ENCODE data around the gene IRX5.
A peak's percentile ranks its signal among the peaks of the same experiment; 100 is the strongest.

Gene IRX5

DNA sequence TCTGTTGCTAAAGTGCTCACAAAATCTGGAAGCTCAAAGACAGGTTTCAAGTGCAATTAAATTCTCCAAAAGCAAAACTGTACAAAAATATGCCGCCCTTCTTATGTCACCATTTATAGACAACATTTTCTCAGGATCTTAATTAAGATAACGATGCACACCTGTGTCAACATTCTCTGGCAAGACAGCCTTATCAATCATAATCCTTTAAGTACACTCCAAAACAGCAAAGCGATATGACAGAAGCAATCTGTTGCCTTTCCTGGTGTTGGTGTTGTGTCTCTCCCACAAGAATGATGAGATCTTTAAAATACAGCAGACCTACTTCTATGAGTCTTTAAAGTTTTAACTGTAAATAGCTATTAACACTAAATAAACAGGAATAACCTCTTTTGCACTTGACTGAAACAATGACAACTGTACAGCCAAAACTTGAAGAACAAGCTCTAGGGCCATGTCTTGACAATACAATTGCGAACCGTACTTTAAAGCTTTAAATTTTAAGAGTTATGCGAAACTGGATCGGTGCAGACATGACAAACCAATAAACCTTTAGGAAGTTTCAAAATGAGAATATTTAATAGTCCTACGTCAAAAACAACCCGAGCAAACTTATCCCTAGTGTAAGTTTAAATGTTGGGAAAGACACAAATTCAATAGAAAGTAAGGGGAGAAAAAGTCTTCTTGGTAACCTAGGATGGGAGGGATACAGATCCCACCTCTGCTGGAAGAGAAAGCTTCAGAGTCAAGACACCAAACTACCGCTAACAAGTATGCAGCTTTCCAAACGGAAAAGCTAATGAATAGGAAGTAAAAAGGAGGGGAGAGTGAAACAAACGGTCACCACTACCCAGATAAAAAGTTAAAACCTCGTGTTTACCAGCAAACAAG, 3.3 kb upstream of the IRX5 start:
- peak overlapping the region; percentile 77 for H3K4me3 Mint-ChIP-seq
- ATAC-seq (no peak), DNase-seq (ENCODE audit: low spot score in 2 of 2) (no peak)
- H3K27ac Mint-ChIP-seq, result peak overlapping the region; percentile 86
- H3K36me3 Mint-ChIP-seq, result peaks cover 27% of the 10 kb centered on the region
- no peaks in the 10 kb centered on the region for H3K9me3 Mint-ChIP-seq
- H3K4me1 Mint-ChIP-seq, result peaks cover 32% of the 10 kb centered on the region

DNA sequence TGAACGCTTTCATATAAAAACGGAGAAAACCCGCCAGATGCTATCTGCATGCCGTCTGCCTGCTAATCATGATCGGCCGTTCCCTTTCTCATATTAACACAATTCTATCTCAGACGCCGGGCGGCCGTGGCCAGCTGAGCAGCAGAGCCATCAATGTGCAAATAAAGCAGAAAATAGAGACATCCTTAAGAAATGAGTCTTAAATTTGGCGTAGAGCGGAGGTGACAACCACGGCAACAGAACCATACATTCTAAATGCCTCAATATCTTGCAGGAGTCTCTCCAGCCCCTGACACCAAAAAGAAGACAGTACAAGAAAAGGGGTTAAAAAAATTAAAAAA, 2.7 kb upstream of the IRX5 start:
- Mint-ChIP-seq H3K9me3 (no peaks in the 10 kb centered on the region), H3K4me1 (peaks cover 36% of the 10 kb centered on the region), H3K36me3 (peaks cover 31% of the 10 kb centered on the region), H3K27ac (peak overlapping the region; percentile 86), H3K4me3 (peak overlapping the region; percentile 77)
- ATAC-seq, result no peak
- DNase-seq (ENCODE audit: low spot score in 2 of 2), result no peak

DNA sequence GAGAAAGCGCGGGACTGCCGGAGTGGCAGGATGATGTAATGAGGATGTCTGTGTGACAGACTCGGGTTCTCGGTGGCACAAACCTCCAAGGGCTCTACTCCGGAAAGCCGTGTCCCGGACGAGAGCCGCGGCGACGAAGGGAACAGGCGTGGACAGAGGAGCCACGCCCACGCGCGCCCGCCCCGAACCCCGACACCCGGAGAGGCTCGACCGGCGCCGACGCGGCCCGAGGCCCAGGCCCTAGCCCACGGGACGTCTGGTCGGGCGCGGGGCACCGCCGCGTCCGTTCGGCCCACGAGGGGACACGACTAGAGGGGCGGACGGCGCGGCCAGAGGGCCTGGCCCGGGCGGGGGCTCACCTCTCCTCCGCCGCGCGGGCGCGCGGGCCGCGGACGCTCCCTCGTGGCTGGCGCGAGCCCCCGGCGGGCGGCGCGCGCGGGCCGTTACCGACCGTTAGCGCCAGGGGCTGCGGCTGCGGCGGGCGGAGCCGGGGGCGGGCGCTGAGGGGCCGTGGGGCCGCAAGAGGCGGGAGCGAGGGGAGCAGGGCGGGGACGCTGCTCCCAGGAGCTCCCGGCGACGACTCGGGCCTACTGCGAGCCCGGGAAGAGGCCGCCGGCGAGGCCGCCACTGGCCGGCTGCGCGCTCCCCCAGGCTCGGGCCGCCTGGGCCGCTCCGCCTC, 2.1 kb upstream of the IRX5 start:
- peaks cover 36% of the 10 kb centered on the region for H3K4me1 Mint-ChIP-seq

DNA sequence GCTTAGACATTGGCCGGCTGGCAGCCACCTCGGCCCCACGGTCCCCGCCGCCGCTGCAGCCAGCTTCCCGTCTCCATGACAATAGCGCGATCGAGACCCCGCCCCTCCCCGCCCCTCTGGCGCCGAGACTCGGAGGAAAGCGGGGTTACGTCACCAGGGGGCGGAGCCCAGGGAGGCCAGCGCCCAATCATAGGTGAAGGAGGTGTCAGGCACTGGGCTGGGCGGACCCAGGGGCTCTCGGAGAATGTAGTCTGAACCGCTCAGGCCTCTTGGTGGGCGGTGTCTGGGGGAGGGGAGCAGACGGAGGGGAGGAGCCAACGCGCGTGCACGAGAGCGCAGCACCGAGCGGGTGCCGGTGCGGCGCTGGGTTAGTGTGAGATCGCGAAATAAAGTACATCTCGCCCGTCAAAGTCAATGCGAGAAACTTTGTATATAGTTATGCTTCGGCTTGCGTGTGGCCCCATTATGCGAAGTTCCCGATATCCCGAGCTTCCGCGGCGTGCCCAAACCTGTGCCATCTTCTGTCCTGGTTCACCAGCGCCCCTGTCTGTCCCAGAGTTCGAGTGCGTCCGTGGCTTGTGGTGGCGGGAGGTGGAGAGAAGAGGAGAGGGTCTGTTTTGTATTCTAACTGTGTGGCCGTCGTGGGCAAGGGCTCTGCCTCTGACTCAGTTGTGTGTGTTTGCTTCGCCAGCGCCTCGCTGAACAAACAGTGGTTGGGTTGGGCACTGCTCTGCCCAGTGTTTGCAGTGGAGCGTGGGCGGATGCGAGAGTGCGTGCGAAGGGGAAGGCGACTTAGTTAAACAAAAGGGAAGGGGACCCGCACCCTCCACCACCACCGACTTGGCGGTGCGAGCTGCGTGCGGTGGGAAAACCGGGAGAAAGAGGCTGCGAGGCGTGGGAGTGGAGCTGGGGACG, 1.3 kb upstream of the IRX5 start:
- no peaks in the 10 kb centered on the region for H3K9me3 Mint-ChIP-seq
- H3K27ac Mint-ChIP-seq, result peak overlapping the region; percentile 87
- H3K4me3 Mint-ChIP-seq, result peak overlapping the region; percentile 77
- peaks cover 38% of the 10 kb centered on the region for H3K4me1 Mint-ChIP-seq
- ATAC-seq, result peak; percentile 91
- peak; percentile 73 to 88 for DNase-seq (ENCODE audit: low spot score in 2 of 2)
- peaks cover 31% of the 10 kb centered on the region for H3K36me3 Mint-ChIP-seq

More for the DNA sequence above, 2.1 kb upstream of the IRX5 start:
- Mint-ChIP-seq H3K9me3 (no peaks in the 10 kb centered on the region), H3K4me3 (peak overlapping the region; percentile 77), H3K36me3 (peaks cover 31% of the 10 kb centered on the region), H3K27ac (peak overlapping the region; percentile 87)
- peak; percentile 52 for ATAC-seq
- DNase-seq (ENCODE audit: low spot score in 2 of 2), result no peak

DNA sequence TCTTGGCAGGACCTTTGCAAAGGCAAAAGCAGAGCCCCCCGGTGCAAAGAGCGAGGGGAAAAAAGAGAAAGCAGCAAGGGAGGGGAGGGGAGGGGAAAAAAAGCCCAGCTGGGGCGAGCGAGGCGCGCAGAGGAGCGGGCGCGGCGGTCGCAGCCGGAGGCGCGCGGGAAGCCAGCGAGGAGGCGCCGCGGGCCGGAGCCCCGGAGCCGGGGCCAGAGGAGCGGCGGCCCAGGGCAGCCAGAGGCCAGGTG, 129 bp downstream of the IRX5 start:
- ATAC-seq, result no peak
- peaks cover 31% of the 10 kb centered on the region for H3K36me3 Mint-ChIP-seq
- H3K9me3 Mint-ChIP-seq, result no peaks in the 10 kb centered on the region
- H3K4me3 Mint-ChIP-seq, result peak overlapping the region; percentile 77
- DNase-seq (ENCODE audit: low spot score in 2 of 2), result no peak
- H3K27ac Mint-ChIP-seq, result peak overlapping the region; percentile 87
- peaks cover 44% of the 10 kb centered on the region for H3K4me1 Mint-ChIP-seq

DNA sequence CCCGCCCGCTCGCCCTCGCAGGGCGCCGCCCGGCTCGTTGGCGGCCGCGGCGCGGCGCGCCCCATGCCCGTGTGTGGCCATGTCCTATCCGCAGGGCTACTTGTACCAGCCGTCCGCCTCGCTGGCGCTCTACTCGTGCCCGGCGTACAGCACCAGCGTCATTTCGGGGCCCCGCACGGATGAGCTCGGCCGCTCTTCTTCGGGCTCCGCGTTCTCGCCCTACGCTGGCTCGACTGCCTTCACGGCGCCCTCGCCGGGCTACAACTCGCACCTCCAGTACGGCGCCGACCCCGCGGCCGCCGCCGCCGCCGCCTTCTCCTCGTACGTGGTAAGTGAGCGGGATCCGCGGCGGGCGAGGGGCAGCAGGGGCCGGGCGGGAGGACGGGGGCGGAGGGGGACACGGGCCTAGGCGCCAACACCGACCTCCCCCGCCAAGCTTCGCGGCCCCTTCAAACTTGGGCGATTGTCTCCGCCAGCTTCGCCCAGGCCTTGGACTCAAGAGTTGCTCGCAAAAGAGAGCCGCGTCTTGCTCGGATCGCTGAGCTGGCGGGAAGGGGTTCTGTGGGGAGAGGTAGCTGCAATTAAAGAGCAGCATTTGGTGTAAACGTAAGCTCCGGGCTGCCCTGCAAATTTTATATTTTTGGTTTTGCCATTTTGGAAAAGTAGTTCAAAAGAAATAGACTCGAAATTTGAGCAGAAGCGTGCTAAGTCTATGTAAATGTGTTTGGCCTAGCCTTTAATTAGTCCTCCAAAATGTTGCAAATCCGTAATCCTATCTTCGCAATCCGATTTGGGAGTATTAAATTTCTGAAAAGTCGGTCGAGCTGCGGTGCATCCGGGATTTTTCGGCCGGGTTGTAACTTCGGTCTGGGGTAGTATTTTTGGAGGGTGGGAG, 702 bp downstream of the IRX5 start:
- DNase-seq (ENCODE audit: low spot score in 2 of 2) (no peak), ATAC-seq (no peak)
- Mint-ChIP-seq H3K36me3 (peaks cover 31% of the 10 kb centered on the region), H3K4me3 (peak overlapping the region; percentile 77), H3K27ac (no peak overlapping the region), H3K4me1 (peaks cover 45% of the 10 kb centered on the region), H3K9me3 (no peaks in the 10 kb centered on the region)

DNA sequence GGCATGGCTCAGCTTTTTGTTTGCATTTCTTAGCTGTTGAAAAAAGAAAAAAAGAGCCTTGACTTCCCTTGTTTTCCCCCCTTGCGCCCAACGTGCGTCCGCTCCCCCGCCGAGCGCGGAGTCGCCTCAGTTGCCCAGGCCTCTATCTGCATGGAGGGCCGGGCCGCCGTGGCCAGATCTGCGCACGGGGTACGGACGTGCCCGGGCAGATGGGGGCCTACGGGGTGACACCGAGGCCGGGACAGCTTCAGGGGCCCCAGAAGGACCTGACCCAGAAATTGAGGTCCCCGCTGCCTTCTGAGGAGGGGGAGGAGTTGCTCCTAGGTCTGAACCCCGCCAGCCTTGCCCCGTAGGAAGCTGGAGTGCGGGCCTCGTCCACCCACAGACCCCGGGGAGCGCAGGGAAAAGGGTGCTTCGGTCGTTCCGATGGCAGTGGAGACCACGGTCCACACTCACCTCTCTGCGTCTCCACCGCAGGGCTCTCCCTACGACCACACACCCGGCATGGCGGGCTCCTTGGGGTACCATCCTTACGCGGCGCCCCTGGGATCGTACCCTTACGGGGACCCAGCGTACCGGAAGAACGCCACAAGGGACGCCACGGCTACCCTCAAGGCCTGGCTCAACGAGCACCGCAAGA, 1.5 kb downstream of the IRX5 start:
- peaks cover 49% of the 10 kb centered on the region for H3K4me1 Mint-ChIP-seq
- H3K27ac Mint-ChIP-seq, result no peak overlapping the region
- H3K36me3 Mint-ChIP-seq, result peaks cover 31% of the 10 kb centered on the region

DNA sequence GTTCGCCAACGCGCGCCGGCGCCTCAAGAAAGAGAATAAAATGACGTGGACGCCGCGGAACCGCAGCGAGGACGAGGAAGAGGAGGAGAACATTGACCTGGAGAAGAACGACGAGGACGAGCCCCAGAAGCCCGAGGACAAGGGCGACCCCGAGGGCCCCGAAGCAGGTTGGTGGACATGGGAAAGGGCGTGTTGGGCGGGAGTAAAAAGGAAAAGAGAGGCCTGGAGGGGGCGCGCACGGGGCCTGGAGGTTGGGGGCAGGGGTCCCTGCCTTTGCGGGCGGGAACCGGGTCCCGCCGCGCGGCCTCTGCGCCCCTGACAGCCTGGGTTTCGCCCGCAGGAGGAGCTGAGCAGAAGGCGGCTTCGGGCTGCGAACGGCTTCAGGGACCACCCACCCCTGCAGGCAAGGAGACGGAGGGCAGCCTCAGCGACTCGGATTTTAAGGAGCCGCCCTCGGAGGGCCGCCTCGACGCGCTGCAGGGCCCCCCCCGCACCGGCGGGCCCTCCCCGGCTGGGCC, 2.1 kb downstream of the IRX5 start:
- H3K27ac Mint-ChIP-seq, result no peak overlapping the region
- no peaks in the 10 kb centered on the region for H3K9me3 Mint-ChIP-seq
- H3K36me3 Mint-ChIP-seq, result peaks cover 30% of the 10 kb centered on the region
- H3K4me3 Mint-ChIP-seq, result peak overlapping the region; percentile 30
- peaks cover 42% of the 10 kb centered on the region for H3K4me1 Mint-ChIP-seq
- DNase-seq (ENCODE audit: low spot score in 2 of 2) (no peak), ATAC-seq (no peak)

More for the DNA sequence above, 1.5 kb downstream of the IRX5 start:
- no peaks in the 10 kb centered on the region for H3K9me3 Mint-ChIP-seq
- no peak for ATAC-seq
- H3K4me3 Mint-ChIP-seq, result peak overlapping the region; percentile 77
- no peak for DNase-seq (ENCODE audit: low spot score in 2 of 2)

DNA sequence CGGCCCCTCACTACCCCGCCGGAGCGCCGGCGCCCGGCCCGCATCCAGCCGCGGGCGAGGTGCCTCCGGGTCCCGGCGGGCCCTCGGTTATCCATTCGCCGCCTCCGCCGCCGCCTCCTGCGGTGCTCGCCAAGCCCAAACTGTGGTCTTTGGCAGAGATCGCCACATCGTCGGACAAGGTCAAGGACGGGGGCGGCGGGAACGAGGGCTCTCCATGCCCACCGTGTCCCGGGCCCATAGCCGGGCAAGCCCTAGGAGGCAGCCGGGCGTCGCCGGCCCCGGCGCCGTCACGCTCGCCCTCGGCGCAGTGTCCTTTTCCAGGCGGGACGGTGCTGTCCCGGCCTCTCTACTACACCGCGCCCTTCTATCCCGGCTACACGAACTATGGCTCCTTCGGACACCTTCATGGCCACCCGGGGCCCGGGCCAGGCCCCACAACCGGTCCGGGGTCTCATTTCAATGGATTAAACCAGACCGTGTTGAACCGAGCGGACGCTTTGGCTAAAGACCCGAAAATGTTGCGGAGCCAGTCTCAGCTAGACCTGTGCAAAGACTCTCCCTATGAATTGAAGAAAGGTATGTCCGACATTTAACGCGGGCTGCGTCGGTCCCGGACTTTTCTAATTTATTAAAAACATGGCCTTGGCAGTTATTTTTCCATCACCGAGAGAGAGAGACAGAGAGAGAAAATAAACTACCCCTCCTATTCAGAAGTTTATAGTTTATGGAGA, 2.8 kb downstream of the IRX5 start:
- Mint-ChIP-seq H3K9me3 (no peaks in the 10 kb centered on the region), H3K36me3 (peaks cover 24% of the 10 kb centered on the region), H3K27ac (no peak overlapping the region), H3K4me3 (no peak overlapping the region), H3K4me1 (peaks cover 37% of the 10 kb centered on the region)
- ATAC-seq (no peak), DNase-seq (ENCODE audit: low spot score in 2 of 2) (no peak)

DNA sequence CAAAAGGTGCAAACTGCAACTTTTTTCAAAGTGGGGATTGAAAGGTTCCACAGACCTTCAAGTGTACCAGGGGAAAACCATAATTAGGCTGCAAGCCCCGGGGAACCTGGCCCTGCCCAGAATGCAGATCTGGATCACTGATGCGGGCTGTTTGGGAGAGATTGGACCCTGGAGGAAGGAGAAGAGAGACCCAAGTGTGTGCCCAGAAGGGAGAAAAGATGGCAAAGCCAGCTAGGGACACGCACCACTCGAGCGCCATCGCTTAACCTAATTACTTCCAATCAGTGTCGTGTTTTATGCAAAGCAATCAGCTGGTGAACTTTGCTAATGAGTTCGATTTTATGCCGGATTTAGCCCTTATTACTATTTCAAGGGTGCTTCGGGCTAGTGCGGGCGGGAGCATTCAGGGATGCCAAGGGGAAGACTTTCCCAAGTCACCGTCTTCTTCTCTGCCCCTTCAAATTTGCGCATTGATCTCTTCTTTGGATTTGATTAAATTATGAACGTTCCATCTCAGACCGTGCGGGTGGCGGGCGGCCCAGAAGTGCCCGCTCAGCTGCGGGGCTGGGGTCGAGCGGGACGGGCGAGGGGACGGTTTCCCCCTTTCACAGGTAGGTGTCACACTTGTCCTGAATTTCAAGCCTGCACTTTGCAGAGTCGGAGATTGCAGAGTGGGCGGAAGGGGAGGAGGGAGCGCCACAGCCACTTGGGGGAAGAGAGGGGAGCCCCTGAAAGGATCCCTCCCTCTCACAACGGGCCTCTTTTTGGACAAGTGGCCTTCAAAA, 4.0 kb downstream of the IRX5 start:
- Mint-ChIP-seq H3K36me3 (peaks cover 16% of the 10 kb centered on the region), H3K9me3 (no peaks in the 10 kb centered on the region), H3K4me3 (no peak overlapping the region), H3K27ac (no peak overlapping the region), H3K4me1 (peaks cover 29% of the 10 kb centered on the region)
- ATAC-seq (no peak), DNase-seq (ENCODE audit: low spot score in 2 of 2) (no peak)

DNA sequence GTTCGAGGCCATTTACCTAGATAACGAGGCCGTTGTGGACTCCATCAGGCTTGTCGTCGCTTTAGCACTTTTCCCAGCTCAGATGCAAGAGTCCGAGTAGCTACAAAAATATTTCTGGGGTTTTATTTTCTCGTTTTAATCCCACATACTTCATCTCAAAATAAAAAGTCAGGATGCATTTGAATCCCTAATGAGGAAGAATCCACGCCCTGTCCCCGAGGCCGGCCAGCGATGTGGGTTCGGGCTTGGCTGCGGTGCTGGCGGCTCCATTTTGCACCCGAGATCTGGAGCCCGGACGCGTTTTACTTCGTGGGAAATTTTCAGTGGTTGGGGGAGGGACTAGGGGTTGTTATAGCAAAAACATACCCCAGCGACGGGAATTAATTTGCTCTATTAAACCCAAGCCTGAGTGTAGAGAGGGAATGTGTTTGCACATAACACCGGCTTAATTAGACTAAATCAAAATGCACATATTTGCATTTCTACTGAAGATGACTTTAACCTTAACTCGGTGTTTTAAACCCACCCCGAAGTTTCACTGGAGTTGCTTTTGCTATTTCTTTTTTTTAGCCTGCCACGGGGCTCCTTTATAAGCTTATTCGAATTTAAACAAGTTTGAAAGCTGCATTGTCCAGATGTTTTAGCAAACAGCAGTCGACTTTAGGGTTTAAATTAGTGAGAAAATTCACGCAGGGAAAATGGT, 4.8 kb downstream of the IRX5 start:
- Mint-ChIP-seq H3K4me3 (no peak overlapping the region), H3K27ac (no peak overlapping the region)
- no peak for ATAC-seq

DNA sequence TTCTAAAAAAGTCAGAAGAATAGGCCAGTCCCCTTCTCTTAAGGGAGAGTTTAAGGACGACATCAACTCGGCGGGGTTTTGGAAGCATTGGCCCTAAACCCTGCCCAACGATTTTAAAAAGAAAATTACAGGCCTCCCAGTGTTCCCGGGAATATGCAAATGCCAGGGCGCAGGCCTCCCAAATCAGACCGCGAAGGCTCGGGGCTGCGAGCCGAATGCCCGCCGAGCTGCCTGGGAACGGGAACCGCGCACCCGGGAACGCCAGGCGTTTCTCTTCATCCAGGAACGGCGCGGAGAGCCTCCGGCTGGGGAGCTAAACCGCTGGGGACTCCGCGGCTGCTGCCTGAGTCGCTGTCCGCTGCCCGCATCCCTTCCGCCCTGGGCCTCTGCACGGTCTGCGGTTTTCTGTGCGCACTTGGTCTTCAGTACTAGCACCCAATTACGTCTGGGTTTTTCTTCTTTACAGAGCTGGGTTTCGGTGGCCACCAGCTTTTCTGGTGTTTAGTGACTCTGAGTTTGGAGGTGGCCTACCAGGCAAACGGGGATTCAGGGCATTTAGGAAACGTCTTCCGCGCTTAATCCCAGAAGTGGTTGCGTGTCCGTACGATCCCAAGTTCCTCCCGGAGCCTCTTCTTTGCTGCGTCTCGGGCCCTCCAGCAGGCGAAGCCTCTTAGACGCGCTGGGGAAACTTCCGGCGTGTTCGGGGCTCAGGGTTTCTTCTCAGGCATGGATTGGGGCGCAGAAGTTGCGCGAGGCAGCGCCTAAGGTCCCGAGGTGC, 5.7 kb downstream of the IRX5 start:
- Mint-ChIP-seq H3K36me3 (peaks cover 5% of the 10 kb centered on the region), H3K9me3 (no peaks in the 10 kb centered on the region), H3K27ac (no peak overlapping the region), H3K4me1 (peaks cover 20% of the 10 kb centered on the region), H3K4me3 (peak overlapping the region; percentile 27)
- DNase-seq (ENCODE audit: low spot score in 2 of 2) (no peak), ATAC-seq (no peak)

More for the DNA sequence above, 4.8 kb downstream of the IRX5 start:
- H3K36me3 Mint-ChIP-seq, result peaks cover 9% of the 10 kb centered on the region
- H3K4me1 Mint-ChIP-seq, result peaks cover 22% of the 10 kb centered on the region
- no peak for DNase-seq (ENCODE audit: low spot score in 2 of 2)
- H3K9me3 Mint-ChIP-seq, result no peaks in the 10 kb centered on the region
